T-cell (primary cell): Measurements from ENCODE around the gene PAQR5. TPM values are rescaled to one million over a fixed set of nuclear protein-coding genes. Genes with fewer than 3 reads are reported as not detected.
"Not testable (repeated sequence)": the region's sequence is repeated elsewhere in the genome, so short reads cannot be mapped to it uniquely, and the experiment has no call there.

Experiments
- ATAC-seq, 4 experiments: fragments of 200-7000 bp in 3 of 4; fragments of 150-1000 bp in 1 of 4; cut with Tn5 transposase; replicated peaks in 1 of 4; 1 replicate in 3 of 4; 2 replicates in 1 of 4; pipeline ENCODE4 v1.10.0; 2021; ENCODE audit warnings: moderate library complexity in 3 of 4, mild to moderate bottlenecking in 2 of 4, moderate number of reproducible peaks in 1 of 4
- CTCF ChIA-PET, 2 donors: fragments of 300-600 bp; sonication (Branson Sonifier 250); formaldehyde crosslinking; loops; one replicate each; lab custom pipeline; 2022; ENCODE audit warnings: antibody characterized with exemption in 2 of 2; lab: Charles Lee
- POLR2A ChIA-PET, 2 donors: fragments of 300-600 bp; sonication (Branson Sonifier 250); formaldehyde crosslinking; loops; one replicate each; lab custom pipeline; 2022; ENCODE audit warnings: antibody characterized with exemption in 2 of 2; lab: Charles Lee
- DNase-seq, 35 experiments: peaks; one replicate each; pipeline versions ENCODE4 v3.0.0 to v3.0.0-alpha.2; 2013 to 2023
- H3K27ac ChIP-seq: one replicate; pipeline ENCODE4 v1.5.1; 2013; ENCODE audit warnings: low read length
- H3K27me3 ChIP-seq, 2 experiments: replicated peaks in 1 of 2; 1 replicate in 1 of 2; 2 replicates in 1 of 2; pipeline versions ENCODE4 v1.6.1 to v1.7.0; 2013; ENCODE audit warnings: low read length in 1 of 2, mixed read lengths in 1 of 2; ENCODE audit not compliant: control insufficient read depth in 2 of 2, insufficient read depth in 2 of 2; ENCODE audit errors: extremely low read depth in 1 of 2
- H3K36me3 ChIP-seq, 2 donors: 1 replicate in 1 of 2; 2 replicates in 1 of 2; pipeline versions ENCODE4 v1.6.1 to v1.7.0; 2013; ENCODE audit warnings: low read length in 1 of 2; ENCODE audit not compliant: control insufficient read depth in 2 of 2, insufficient read depth in 1 of 2; ENCODE audit errors: extremely low read depth in 1 of 2
- H3K4me1 ChIP-seq, 2 experiments: 1 replicate in 1 of 2; 2 replicates in 1 of 2; pipeline versions ENCODE4 v1.6.1 to v1.7.0; 2013; ENCODE audit warnings: low read length in 2 of 2, mixed read lengths in 1 of 2; ENCODE audit not compliant: insufficient read depth in 2 of 2, control insufficient read depth in 1 of 2; ENCODE audit errors: extremely low read depth in 1 of 2
- H3K4me3 ChIP-seq, 2 donors: 1 replicate in 1 of 2; 2 replicates in 1 of 2; pipeline versions ENCODE4 v1.5.1 to v1.7.0; 2013; ENCODE audit warnings: mild to moderate bottlenecking in 2 of 2, low read length in 1 of 2, moderate library complexity in 1 of 2; ENCODE audit not compliant: control insufficient read depth in 1 of 2; ENCODE audit errors: extremely low read depth in 1 of 2
- H3K9me3 ChIP-seq: 2 replicates; pipeline ENCODE4 v1.7.0; 2013
- H3K27ac Mint-ChIP-seq, 2 donors: one replicate each; pipeline ENCODE4 v1.8.0; 2020 to 2021; ENCODE audit warnings: mild to moderate bottlenecking in 2 of 2, mixed read lengths in 2 of 2
- H3K27me3 Mint-ChIP-seq, 2 donors: one replicate each; pipeline ENCODE4 v1.8.0; 2021 to 2022; ENCODE audit warnings: mixed read lengths in 2 of 2
- H3K36me3 Mint-ChIP-seq: one replicate; pipeline ENCODE4 v1.8.0; 2021; ENCODE audit warnings: mixed read lengths
- H3K4me1 Mint-ChIP-seq, 3 donors: one replicate each; pipeline ENCODE4 v1.8.0; 2020 to 2022; ENCODE audit warnings: mixed read lengths in 3 of 3, mild to moderate bottlenecking in 1 of 3
- H3K4me3 Mint-ChIP-seq, 3 donors: one replicate each; pipeline ENCODE4 v1.8.0; 2020 to 2022; ENCODE audit warnings: mild to moderate bottlenecking in 3 of 3, mixed read lengths in 3 of 3, moderate library complexity in 3 of 3
- H3K9me3 Mint-ChIP-seq, 3 donors: one replicate each; pipeline ENCODE4 v1.8.0; 2020 to 2022; ENCODE audit warnings: mixed read lengths in 3 of 3
- WGBS: methylation state at CpG from one replicate; pipeline ENCODE4 v1.1.5; 2013; ENCODE audit warnings: missing lambda C conversion rate; ENCODE audit not compliant: insufficient coverage; 5-methylcytosine and 5-hydroxymethylcytosine counted together
- total RNA-seq, 35 experiments: library from RNA in 6 of 35; stranded (reverse) in 6 of 35; fragments of 120-200 nt in 1 of 35; gene quantifications; one replicate each; pipeline versions ENCODE4 v1.2.1 to v1.2.4 and lab custom pipeline; 2013 to 2026

Gene PAQR5
- total RNA-seq, 5 donors from 2014 or later (not counting 1 experiment from before 2014, with no cell fraction given), result 0.03 to 0.07 (median 0.06) TPM; not detected in 2

DNA sequence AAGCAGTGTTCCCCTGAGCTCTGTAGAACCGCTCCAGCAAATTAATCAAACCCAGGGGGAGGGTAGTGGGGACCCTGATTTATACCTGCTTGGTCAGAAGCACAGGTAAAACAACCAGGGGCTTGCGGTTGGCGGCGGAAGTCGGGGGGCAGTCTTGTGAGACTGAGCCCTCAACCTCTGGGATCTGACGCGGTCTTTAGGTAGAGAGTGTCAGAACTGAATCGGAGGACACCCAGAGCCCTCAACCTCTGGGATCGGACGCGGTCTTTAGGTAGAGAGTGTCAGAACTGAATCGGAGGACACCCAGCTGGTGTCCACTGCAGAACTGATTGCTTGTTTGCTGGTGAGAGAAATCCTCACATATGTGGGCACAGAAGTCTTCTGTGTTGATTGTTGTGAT lies 12.9 kb upstream of the PAQR5 start:
- DNase-seq (no peak), ATAC-seq (no peak)
- ChIA-PET POLR2A (no interaction called here), CTCF (no interaction called here)
- 96% methylated on average over 11 of the region's 12 CpGs for WGBS
- Mint-ChIP-seq H3K36me3 (no peaks in the 10 kb centered on the region), H3K27ac (no peak overlapping the region), H3K9me3 (no peaks in the 10 kb centered on the region), H3K27me3 (no peaks in the 10 kb centered on the region), H3K4me3 (no peak overlapping the region), H3K4me1 (no peaks in the 10 kb centered on the region)
- Histone ChIP-seq H3K4me3 (no peak overlapping the region), H3K27ac (no peak overlapping the region), H3K9me3 (no peaks in the 10 kb centered on the region), H3K27me3 (peaks cover 0 to 3% of the 10 kb centered on the region in 2 experiments), H3K4me1 (no peaks in the 10 kb centered on the region), H3K36me3 (no peaks in the 10 kb centered on the region)

DNA sequence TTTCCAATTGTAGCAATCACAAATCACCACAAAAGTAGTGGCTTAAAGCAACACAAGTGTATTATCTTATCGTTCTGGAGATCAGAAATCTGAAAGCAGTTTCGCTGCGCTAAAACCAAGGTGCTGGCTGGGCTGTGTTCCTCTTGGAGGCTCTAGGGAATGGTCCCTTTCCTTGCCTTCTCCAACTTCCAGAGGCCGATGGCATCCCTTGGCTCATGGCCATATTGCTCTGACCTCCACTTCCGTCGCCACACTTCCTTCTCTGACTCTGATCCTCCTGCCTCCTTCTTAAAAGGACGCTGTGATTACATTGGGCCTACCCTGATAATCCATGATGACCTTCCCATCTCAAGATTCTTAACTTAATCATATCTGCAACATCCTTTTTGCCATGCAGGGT lies 10.7 kb upstream of the PAQR5 start:
- Mint-ChIP-seq H3K4me1 (no peaks in the 10 kb centered on the region), H3K27me3 (no peaks in the 10 kb centered on the region), H3K27ac (no peak overlapping the region), H3K9me3 (no peaks in the 10 kb centered on the region), H3K4me3 (no peak overlapping the region), H3K36me3 (no peaks in the 10 kb centered on the region)
- DNase-seq (no peak), ATAC-seq (no peak)
- Histone ChIP-seq H3K9me3 (no peaks in the 10 kb centered on the region), H3K27ac (no peak overlapping the region), H3K27me3 (peaks cover 0 to 3% of the 10 kb centered on the region in 2 experiments), H3K36me3 (no peaks in the 10 kb centered on the region), H3K4me3 (no peak overlapping the region), H3K4me1 (no peaks in the 10 kb centered on the region)
- POLR2A ChIA-PET, result no interaction called here
- CTCF ChIA-PET, result no interaction called here
- WGBS, result 94% methylated on average over 6 of the region's 7 CpGs

GRCh38 chr15:69288531-69289341 lies 10.0 kb upstream of the PAQR5 start:
- H3K27me3 Mint-ChIP-seq, result peaks cover 0 to under 1% of the 10 kb centered on the region in 2 donors
- H3K36me3 Mint-ChIP-seq, result no peaks in the 10 kb centered on the region
- Histone ChIP-seq H3K27me3 (peaks cover 0 to 4% of the 10 kb centered on the region in 2 experiments), H3K4me1 (no peaks in the 10 kb centered on the region), H3K9me3 (no peaks in the 10 kb centered on the region), H3K4me3 (no peak overlapping the region), H3K36me3 (no peaks in the 10 kb centered on the region), H3K27ac (no peak overlapping the region)
- no peak for DNase-seq
- CTCF ChIA-PET, result no interaction called here
- no peak overlapping the region for H3K4me3 Mint-ChIP-seq
- WGBS, result 80% methylated on average over 9 of the region's 11 CpGs
- no peak overlapping the region for H3K27ac Mint-ChIP-seq
- no peaks in the 10 kb centered on the region for H3K4me1 Mint-ChIP-seq
- H3K9me3 Mint-ChIP-seq, result no peaks in the 10 kb centered on the region
- no peak for ATAC-seq
- POLR2A ChIA-PET, result no interaction called here

GRCh38 chr15:69289342-69290146 lies 9.2 kb upstream of the PAQR5 start:
- ATAC-seq (no peak), DNase-seq (no peak)
- Histone ChIP-seq H3K4me1 (no peaks in the 10 kb centered on the region), H3K27ac (no peak overlapping the region), H3K9me3 (no peaks in the 10 kb centered on the region), H3K4me3 (no peak overlapping the region), H3K27me3 (peaks cover 0 to 5% of the 10 kb centered on the region in 2 experiments), H3K36me3 (no peaks in the 10 kb centered on the region)
- no peak overlapping the region for H3K27ac Mint-ChIP-seq
- no peaks in the 10 kb centered on the region for H3K36me3 Mint-ChIP-seq
- POLR2A ChIA-PET, result no interaction called here
- peaks cover 0 to 4% of the 10 kb centered on the region in 2 donors for H3K27me3 Mint-ChIP-seq
- no peak overlapping the region for H3K4me3 Mint-ChIP-seq
- WGBS, result 73% methylated on average over 3 of the region's 8 CpGs
- H3K9me3 Mint-ChIP-seq, result no peaks in the 10 kb centered on the region
- CTCF ChIA-PET, result no interaction called here
- no peaks in the 10 kb centered on the region for H3K4me1 Mint-ChIP-seq

DNA sequence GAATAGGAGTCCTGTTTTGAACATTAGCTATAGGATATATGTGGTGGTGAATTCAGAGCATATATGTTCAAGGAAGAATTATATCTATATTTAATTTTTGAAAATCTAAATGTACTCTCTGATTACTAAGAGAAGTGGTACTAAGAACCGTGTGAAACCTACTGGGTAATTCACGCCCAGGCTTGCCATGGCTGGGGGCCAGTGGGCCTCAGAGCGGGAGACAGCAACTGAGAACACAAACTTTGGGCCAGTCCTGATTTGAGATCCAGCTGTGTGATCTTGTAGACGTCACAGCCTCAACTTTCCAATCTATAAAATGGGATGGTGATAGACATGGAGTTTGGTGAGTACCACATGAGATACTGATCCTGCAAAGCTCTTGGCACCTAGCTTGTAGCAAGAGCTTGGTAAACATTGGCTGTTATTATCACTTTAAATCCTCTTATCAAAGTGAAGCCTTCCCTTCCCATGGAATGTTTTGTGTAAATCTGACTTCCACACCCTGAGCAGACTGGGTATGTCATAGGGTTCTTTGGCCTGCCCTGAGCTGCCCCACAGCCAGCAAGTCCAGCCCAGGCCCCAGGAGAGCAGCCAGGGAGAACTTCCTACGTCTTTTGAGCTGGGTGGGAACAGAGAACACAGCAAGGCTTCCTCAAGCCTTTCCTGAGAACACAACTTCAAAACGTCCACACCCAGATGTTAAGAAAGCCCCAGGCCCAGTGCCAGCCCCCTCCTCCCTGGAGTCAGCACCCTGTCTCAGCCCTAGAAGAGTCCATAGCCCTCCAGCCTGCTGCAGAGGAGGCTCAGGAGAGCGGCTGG lies 8.2 kb upstream of the PAQR5 start:
- Mint-ChIP-seq H3K4me1 (no peaks in the 10 kb centered on the region), H3K27me3 (peaks cover 5 to 7% of the 10 kb centered on the region in 2 donors), H3K9me3 (no peaks in the 10 kb centered on the region), H3K4me3 (no peak overlapping the region), H3K27ac (no peak overlapping the region), H3K36me3 (no peaks in the 10 kb centered on the region)
- ChIA-PET CTCF (no interaction called here), POLR2A (no interaction called here)
- Histone ChIP-seq H3K9me3 (no peaks in the 10 kb centered on the region), H3K27ac (no peak overlapping the region), H3K36me3 (no peaks in the 10 kb centered on the region), H3K27me3 (peaks cover 0 to 5% of the 10 kb centered on the region in 2 experiments), H3K4me1 (no peaks in the 10 kb centered on the region), H3K4me3 (no peak overlapping the region)
- ATAC-seq, result no peak
- no peak for DNase-seq
- WGBS, result 68% methylated on average over 5 of the region's 7 CpGs

- H3K9me3 Mint-ChIP-seq, H3K9me3 ChIP-seq, H3K27me3 ChIP-seq, DNase-seq, POLR2A ChIA-PET, H3K36me3 Mint-ChIP-seq, H3K4me3 ChIP-seq, H3K4me3 Mint-ChIP-seq, H3K4me1 ChIP-seq, ATAC-seq, H3K36me3 ChIP-seq, H3K27ac ChIP-seq, CTCF ChIA-PET, H3K4me1 Mint-ChIP-seq, H3K27ac Mint-ChIP-seq: not testable (repeated sequence)
- peaks cover 11 to 15% of the 10 kb centered on the region in 2 donors for H3K27me3 Mint-ChIP-seq
- 76% methylated on average over 3 of the region's 10 CpGs for WGBS
Measured at GRCh38 chr15:69291651-69292050, 7.1 kb upstream of the PAQR5 start.
